Fibroblast of lung (primary cell): ENCODE results near the gene NRIP3. TPM values are rescaled to one million over a fixed set of nuclear protein-coding genes. Genes with fewer than 3 reads are reported as not detected.
"Not testable (repeated sequence)": the region's sequence is repeated elsewhere in the genome, so short reads cannot be mapped to it uniquely, and the experiment has no call there.

Source experiments
- DNase-seq, 2 donors: peaks; one replicate each; pipeline versions ENCODE4 v3.0.0 to v3.0.0-alpha.2; 2010; ENCODE audit warnings: low read depth in 2 of 2
- H2AFZ ChIP-seq: 2 replicates; pipeline ENCODE4 v1.5.1; 2012; ENCODE audit warnings: low read length, control low read depth, inconsistent platforms
- H3K27ac ChIP-seq: 2 replicates; pipeline ENCODE4 v1.5.1; 2011; ENCODE audit warnings: low read length, control low read depth; ENCODE audit not compliant: insufficient read depth
- H3K27me3 ChIP-seq: 2 replicates; pipeline ENCODE4 v1.5.1; 2011; ENCODE audit warnings: mild to moderate bottlenecking, low read length; ENCODE audit not compliant: control insufficient read depth, insufficient read depth
- H3K36me3 ChIP-seq: 2 replicates; pipeline ENCODE4 v1.5.1; 2011; ENCODE audit warnings: low read length; ENCODE audit not compliant: control insufficient read depth, insufficient read depth
- H3K4me1 ChIP-seq: 2 replicates; pipeline ENCODE4 v1.5.1; 2011; ENCODE audit warnings: low read length; ENCODE audit not compliant: control insufficient read depth, insufficient read depth; ENCODE audit errors: extremely low read depth
- H3K4me2 ChIP-seq: 2 replicates; pipeline ENCODE4 v1.5.1; 2011; ENCODE audit warnings: low read length, control low read depth; ENCODE audit not compliant: insufficient read depth; ENCODE audit errors: extremely low read depth
- H3K4me3 ChIP-seq, 4 experiments: fragments of 200-600 bp in 1 of 4; sonication (generic) in 1 of 4; replicated peaks in 1 of 4; 2 replicates each; pipeline ENCODE4 v1.5.1; 2011 to 2016; ENCODE audit warnings: low read length in 4 of 4, low read depth in 3 of 4, mild to moderate bottlenecking in 3 of 4, control low read depth in 2 of 4, inconsistent platforms in 1 of 4, mixed read lengths in 1 of 4; ENCODE audit not compliant: insufficient read depth in 1 of 4; ENCODE audit errors: control extremely low read depth in 1 of 4
- H3K79me2 ChIP-seq: 2 replicates; pipeline ENCODE4 v1.5.1; 2012; ENCODE audit warnings: mild to moderate bottlenecking, low read length, inconsistent platforms; ENCODE audit not compliant: control insufficient read depth, insufficient read depth
- H3K9ac ChIP-seq: 2 replicates; pipeline ENCODE4 v1.5.1; 2011; ENCODE audit warnings: mild to moderate bottlenecking, low read length, control low read depth; ENCODE audit not compliant: insufficient read depth
- H3K9me3 ChIP-seq: 2 replicates; pipeline ENCODE4 v1.5.1; 2012; ENCODE audit warnings: low read depth, low read length; ENCODE audit not compliant: control insufficient read depth, insufficient read depth
- H4K20me1 ChIP-seq: 2 replicates; pipeline ENCODE4 v1.5.1; 2011; ENCODE audit warnings: low read length; ENCODE audit not compliant: control insufficient read depth, insufficient read depth; ENCODE audit errors: extremely low read depth
- CTCF ChIP-seq, 2 donors: IDR thresholded peaks in 1 of 2; conservative IDR thresholded peaks in 1 of 2; 1 replicate in 1 of 2; 2 replicates in 1 of 2; pipeline ENCODE4 v1.5.1; 2011 to 2012; ENCODE audit warnings: low read length in 2 of 2, control low read depth in 1 of 2, inconsistent platforms in 1 of 2, low read depth in 1 of 2, mild to moderate bottlenecking in 1 of 2
- EZH2 ChIP-seq: IDR thresholded peaks from 2 replicates; pipeline ENCODE4 v1.5.1; 2012; ENCODE audit warnings: low read length, control low read depth, mild to moderate bottlenecking; ENCODE audit errors: missing control alignments
- polyA plus RNA-seq, 2 donors: library from polyadenylated mRNA; depleted of rRNA in 1 of 2; stranded (reverse) in 1 of 2; unstranded in 1 of 2; fragments of >200 nt; gene quantifications; 2 replicates each; pipeline ENCODE4 v1.2.1, GENCODE V29; 2011 to 2012; ENCODE audit warnings: missing spikeins in 1 of 2
- total RNA-seq: library from RNA; depleted of rRNA; stranded (reverse); fragments of >200 nt; gene quantifications from 2 replicates; pipeline ENCODE4 v1.2.1, GENCODE V29; 2014

NRIP3 gene
- total and polyA plus RNA-seq, 2 donors (not counting 1 experiment from before 2014, with no cell fraction given), result 8.8 to 11.7 TPM

GRCh38 chr11:8987446-8987845, 16.4 kb downstream of the NRIP3 start:
- Histone ChIP-seq H4K20me1 (no peaks in the 10 kb centered on the region), H3K36me3 (no peaks in the 10 kb centered on the region), H2AFZ (no peak overlapping the region), H3K9ac (no peak overlapping the region), H3K27me3 (no peaks in the 10 kb centered on the region), H3K27ac (no peak overlapping the region), H3K4me2 (no peak overlapping the region), H3K4me1 (peaks cover 9% of the 10 kb centered on the region), H3K4me3 (no peak overlapping the region), H3K9me3 (no peaks in the 10 kb centered on the region), H3K79me2 (no peaks in the 10 kb centered on the region)
- no peak for DNase-seq
- no peak for TF ChIP-seq EZH2
- TF ChIP-seq CTCF (conservative IDR thresholded peaks at IDR 0.05 in 1 of 2, IDR thresholded peaks at IDR 0.05 in 1 of 2; ENCODE audit: low read depth in 1 of 2, low read length in 2 of 2), result no peak

DNA sequence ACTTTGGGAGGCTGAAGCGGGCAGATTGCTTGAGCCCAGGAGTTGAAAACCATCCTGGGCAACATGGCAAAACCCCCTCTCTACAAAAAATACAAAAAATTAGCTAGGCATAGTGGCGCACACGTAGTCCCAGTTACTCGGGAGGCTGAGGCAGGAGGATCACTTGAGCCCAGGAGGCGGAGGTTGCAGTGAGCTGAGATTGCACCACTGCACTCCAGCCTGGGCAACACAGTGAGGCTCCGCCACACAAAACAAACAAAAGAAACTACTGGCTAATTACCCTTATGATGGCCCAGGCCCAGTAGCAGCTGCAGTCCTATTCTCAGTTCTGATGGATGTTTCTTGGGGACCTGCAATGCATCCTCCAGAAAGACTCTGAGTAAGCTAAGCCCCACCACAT, 17.0 kb downstream of the NRIP3 start:
- not testable (repeated sequence) for H3K36me3 ChIP-seq, H3K4me2 ChIP-seq, H4K20me1 ChIP-seq, H3K79me2 ChIP-seq, H3K9ac ChIP-seq, H3K27me3 ChIP-seq, H3K4me1 ChIP-seq, H2AFZ ChIP-seq, H3K9me3 ChIP-seq, H3K4me3 ChIP-seq, H3K27ac ChIP-seq, DNase-seq

DNA sequence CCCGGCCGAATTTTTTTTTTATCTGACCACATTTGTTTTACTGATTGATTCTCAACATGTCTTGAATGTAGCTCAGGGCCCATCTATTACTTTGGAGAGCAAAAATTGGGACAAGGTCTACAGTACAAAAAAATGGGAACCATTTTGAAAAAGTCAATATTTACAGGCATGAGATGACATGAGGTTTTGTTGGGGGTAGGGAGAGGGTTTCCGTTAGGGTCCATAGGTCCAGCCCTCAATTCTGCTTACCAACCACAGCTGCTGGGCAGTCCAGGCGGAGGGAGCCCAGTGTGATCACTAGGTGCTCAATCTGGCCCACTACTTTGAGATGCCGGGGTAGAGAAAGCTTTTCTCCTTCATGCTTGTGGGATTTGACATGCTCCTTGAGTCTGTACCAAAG, 18.3 kb downstream of the NRIP3 start:
- Histone ChIP-seq H2AFZ (no peak overlapping the region), H4K20me1 (no peaks in the 10 kb centered on the region), H3K36me3 (no peaks in the 10 kb centered on the region), H3K27ac (no peak overlapping the region), H3K79me2 (no peaks in the 10 kb centered on the region), H3K4me3 (no peak overlapping the region), H3K4me1 (peaks cover 9% of the 10 kb centered on the region), H3K9ac (no peak overlapping the region), H3K9me3 (no peaks in the 10 kb centered on the region), H3K4me2 (no peak overlapping the region), H3K27me3 (no peaks in the 10 kb centered on the region)
- TF ChIP-seq EZH2, result no peak
- TF ChIP-seq CTCF (conservative IDR thresholded peaks at IDR 0.05 in 1 of 2, IDR thresholded peaks at IDR 0.05 in 1 of 2; ENCODE audit: low read depth in 1 of 2, low read length in 2 of 2), result no peak
- no peak for DNase-seq
